Activated T-cell treated with anti-CD3 and anti-CD28 coated beads, Interleukin-2, amount 50 U/mL, for 72 hours (primary cell): ENCODE results near the gene IFRD1. TPM values are rescaled to one million over a fixed set of nuclear protein-coding genes. Genes with fewer than 3 reads are reported as not detected.
"Not testable (repeated sequence)": the region's sequence is repeated elsewhere in the genome, so short reads cannot be mapped to it uniquely, and the experiment has no call there.

Source experiments
- ATAC-seq, 2 donors: fragments of 150-1000 bp; cut with Tn5 transposase; replicated peaks in 1 of 2; 2 replicates each; pipeline ENCODE4 v1.10.0; 2021; ENCODE audit warnings: moderate library complexity in 2 of 2, mild to moderate bottlenecking in 1 of 2
- DNase-seq, 2 donors: peaks; one replicate each; pipeline ENCODE4 v3.0.0; 2021 to 2022; ENCODE audit warnings: mixed read lengths in 1 of 2
- H3K27ac Mint-ChIP-seq: one replicate; pipeline ENCODE4 v1.8.0; 2022; ENCODE audit warnings: mild to moderate bottlenecking, moderate library complexity, mixed read lengths
- H3K27me3 Mint-ChIP-seq: one replicate; pipeline ENCODE4 v1.8.0; 2022; ENCODE audit warnings: low read depth, mixed read lengths
- H3K36me3 Mint-ChIP-seq, 2 donors: one replicate each; pipeline ENCODE4 v1.8.0; 2022; ENCODE audit warnings: mixed read lengths in 2 of 2, mild to moderate bottlenecking in 1 of 2; ENCODE audit not compliant: insufficient read depth in 2 of 2
- H3K4me1 Mint-ChIP-seq: one replicate; pipeline ENCODE4 v1.8.0; 2022; ENCODE audit warnings: low read depth, mixed read lengths
- H3K4me3 Mint-ChIP-seq, 2 donors: one replicate each; pipeline ENCODE4 v1.8.0; 2022; ENCODE audit warnings: mild to moderate bottlenecking in 2 of 2, mixed read lengths in 2 of 2, moderate library complexity in 2 of 2
- H3K9me3 Mint-ChIP-seq, 2 donors: one replicate each; pipeline ENCODE4 v1.8.0; 2022; ENCODE audit warnings: mixed read lengths in 2 of 2
- total RNA-seq, 2 donors: library from RNA; stranded (reverse); gene quantifications; one replicate each; pipeline ENCODE4 v1.2.3, GENCODE V29; 2022

The IFRD1 gene
- total RNA-seq, 2 donors from 2014 or later = 86.4 to 88.3 TPM

GRCh38 chr7:112502700-112503099, 52.4 kb downstream of the IFRD1 start:
- no peak overlapping the region for H3K27ac Mint-ChIP-seq
- no peaks in the 10 kb centered on the region for H3K9me3 Mint-ChIP-seq
- H3K4me1 Mint-ChIP-seq = no peaks in the 10 kb centered on the region
- no peak overlapping the region for H3K4me3 Mint-ChIP-seq
- ATAC-seq (no peak), DNase-seq (no peak)
- no peaks in the 10 kb centered on the region for H3K36me3 Mint-ChIP-seq
- peaks cover 18% of the 10 kb centered on the region for H3K27me3 Mint-ChIP-seq

GRCh38 chr7:112503361-112503972, 53.2 kb downstream of the IFRD1 start:
- ATAC-seq = no peak
- no peaks in the 10 kb centered on the region for H3K9me3 Mint-ChIP-seq
- no peaks in the 10 kb centered on the region for H3K36me3 Mint-ChIP-seq
- no peaks in the 10 kb centered on the region for H3K4me1 Mint-ChIP-seq
- H3K27ac Mint-ChIP-seq = no peak overlapping the region
- no peak overlapping the region for H3K4me3 Mint-ChIP-seq
- no peak for DNase-seq
- peaks cover 20% of the 10 kb centered on the region for H3K27me3 Mint-ChIP-seq

GRCh38 chr7:112504093-112504695, 53.9 kb downstream of the IFRD1 start:
- H3K27ac Mint-ChIP-seq = no peak overlapping the region
- peaks cover 21% of the 10 kb centered on the region for H3K27me3 Mint-ChIP-seq
- no peak overlapping the region for H3K4me3 Mint-ChIP-seq
- no peak for DNase-seq
- H3K36me3 Mint-ChIP-seq = no peaks in the 10 kb centered on the region
- H3K9me3 Mint-ChIP-seq = no peaks in the 10 kb centered on the region
- H3K4me1 Mint-ChIP-seq = no peaks in the 10 kb centered on the region
- ATAC-seq = no peak

DNA sequence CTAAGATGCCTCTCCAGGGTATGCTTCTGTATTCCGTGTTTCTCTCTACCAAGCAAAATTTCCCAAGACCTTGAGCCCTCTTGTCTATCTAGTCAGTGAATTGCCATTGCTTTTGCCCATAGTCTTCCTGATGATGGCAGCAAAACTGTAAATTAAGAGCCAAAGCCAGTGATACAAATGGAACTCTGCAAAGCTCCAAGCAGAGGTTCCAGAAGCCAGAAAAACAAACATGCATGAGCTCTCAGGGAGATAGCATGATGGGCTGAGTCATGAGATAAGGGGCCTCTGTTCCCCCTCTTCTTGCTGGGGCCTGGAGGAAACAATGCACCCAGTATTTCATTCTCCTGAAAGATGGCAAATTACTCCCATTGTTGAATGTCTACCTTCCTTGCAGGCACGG, 55.2 kb downstream of the IFRD1 start:
- Mint-ChIP-seq H3K9me3 (no peaks in the 10 kb centered on the region), H3K4me1 (peaks cover 10% of the 10 kb centered on the region), H3K27ac (no peak overlapping the region), H3K4me3 (no peak overlapping the region), H3K36me3 (no peaks in the 10 kb centered on the region), H3K27me3 (peaks cover 14% of the 10 kb centered on the region)
- no peak for ATAC-seq
- no peak for DNase-seq

- H3K4me3 Mint-ChIP-seq = no peak overlapping the region
- H3K9me3 Mint-ChIP-seq = no peaks in the 10 kb centered on the region
- peaks cover 20% of the 10 kb centered on the region for H3K27me3 Mint-ChIP-seq
- no peaks in the 10 kb centered on the region for H3K36me3 Mint-ChIP-seq
- peaks cover 16% of the 10 kb centered on the region for H3K4me1 Mint-ChIP-seq
- no peak overlapping the region for H3K27ac Mint-ChIP-seq
- no peak for DNase-seq
- no peak for ATAC-seq
Observed at GRCh38 chr7:112508404-112508803, 58.1 kb downstream of the IFRD1 start.

GRCh38 chr7:112509402-112509801, 59.1 kb downstream of the IFRD1 start:
- H3K27me3 Mint-ChIP-seq = peaks cover 19% of the 10 kb centered on the region
- H3K9me3 Mint-ChIP-seq = no peaks in the 10 kb centered on the region
- H3K4me1 Mint-ChIP-seq = peaks cover 16% of the 10 kb centered on the region
- no peak overlapping the region for H3K27ac Mint-ChIP-seq
- H3K36me3 Mint-ChIP-seq = no peaks in the 10 kb centered on the region
- H3K4me3 Mint-ChIP-seq = no peak overlapping the region
- ATAC-seq (no peak), DNase-seq (no peak)

DNA sequence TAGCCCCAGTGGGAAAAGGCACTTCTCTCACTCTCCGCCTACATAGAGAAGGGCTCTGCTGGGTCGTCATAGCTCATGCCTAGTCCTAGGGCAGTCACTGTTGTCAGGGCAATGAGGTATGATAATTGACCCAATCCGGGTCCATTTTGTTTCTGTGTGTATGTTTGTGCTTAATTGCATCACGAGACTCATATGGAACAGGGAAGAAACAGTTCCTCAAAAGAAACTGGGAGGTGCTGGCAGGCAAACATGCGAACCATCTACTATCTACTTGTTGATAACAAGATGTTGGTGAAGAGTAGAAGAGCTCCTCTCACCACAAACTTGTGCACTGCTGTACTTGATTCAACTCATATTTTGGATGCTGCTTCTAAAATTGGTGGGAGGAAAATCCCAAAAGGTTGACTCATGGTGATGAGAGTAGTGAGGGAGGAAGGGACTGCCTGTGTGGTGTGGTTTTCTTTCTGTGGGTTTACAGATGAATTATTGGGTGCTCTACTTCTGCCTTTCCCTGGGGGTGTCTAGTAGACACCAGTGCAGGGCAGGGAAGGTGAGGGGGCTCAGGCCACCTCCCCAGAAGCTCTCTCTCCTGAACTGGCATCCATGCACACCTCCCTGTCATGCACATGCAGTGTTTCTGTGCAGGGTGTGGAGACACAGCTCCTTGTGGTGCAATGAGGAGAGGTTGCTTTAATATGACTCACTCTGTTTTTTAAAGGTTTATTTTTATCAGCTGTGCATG, 59.9 kb downstream of the IFRD1 start:
- peak; percentile 86 for ATAC-seq
- H3K27me3 Mint-ChIP-seq = peaks cover 14% of the 10 kb centered on the region
- DNase-seq = peak; percentile 26 to 45
- H3K4me1 Mint-ChIP-seq = peaks cover 16% of the 10 kb centered on the region
- H3K27ac Mint-ChIP-seq = no peak overlapping the region
- H3K36me3 Mint-ChIP-seq = no peaks in the 10 kb centered on the region
- peak overlapping the region; percentile 34 to 66 for H3K4me3 Mint-ChIP-seq
- no peaks in the 10 kb centered on the region for H3K9me3 Mint-ChIP-seq

GRCh38 chr7:112510743-112511110, 60.5 kb downstream of the IFRD1 start:
- Mint-ChIP-seq H3K4me3 (peak overlapping the region; percentile 34 to 66), H3K27ac (no peak overlapping the region), H3K9me3 (no peaks in the 10 kb centered on the region), H3K4me1 (peaks cover 16% of the 10 kb centered on the region), H3K36me3 (no peaks in the 10 kb centered on the region), H3K27me3 (peaks cover 14% of the 10 kb centered on the region)
- ATAC-seq (no peak), DNase-seq (no peak)

GRCh38 chr7:112511451-112512202, 61.4 kb downstream of the IFRD1 start:
- no peak for DNase-seq
- peaks cover 16% of the 10 kb centered on the region for H3K4me1 Mint-ChIP-seq
- no peaks in the 10 kb centered on the region for H3K9me3 Mint-ChIP-seq
- ATAC-seq = no peak
- no peak overlapping the region for H3K4me3 Mint-ChIP-seq
- H3K27ac Mint-ChIP-seq = no peak overlapping the region
- H3K36me3 Mint-ChIP-seq = no peaks in the 10 kb centered on the region
- peaks cover 17% of the 10 kb centered on the region for H3K27me3 Mint-ChIP-seq

DNA sequence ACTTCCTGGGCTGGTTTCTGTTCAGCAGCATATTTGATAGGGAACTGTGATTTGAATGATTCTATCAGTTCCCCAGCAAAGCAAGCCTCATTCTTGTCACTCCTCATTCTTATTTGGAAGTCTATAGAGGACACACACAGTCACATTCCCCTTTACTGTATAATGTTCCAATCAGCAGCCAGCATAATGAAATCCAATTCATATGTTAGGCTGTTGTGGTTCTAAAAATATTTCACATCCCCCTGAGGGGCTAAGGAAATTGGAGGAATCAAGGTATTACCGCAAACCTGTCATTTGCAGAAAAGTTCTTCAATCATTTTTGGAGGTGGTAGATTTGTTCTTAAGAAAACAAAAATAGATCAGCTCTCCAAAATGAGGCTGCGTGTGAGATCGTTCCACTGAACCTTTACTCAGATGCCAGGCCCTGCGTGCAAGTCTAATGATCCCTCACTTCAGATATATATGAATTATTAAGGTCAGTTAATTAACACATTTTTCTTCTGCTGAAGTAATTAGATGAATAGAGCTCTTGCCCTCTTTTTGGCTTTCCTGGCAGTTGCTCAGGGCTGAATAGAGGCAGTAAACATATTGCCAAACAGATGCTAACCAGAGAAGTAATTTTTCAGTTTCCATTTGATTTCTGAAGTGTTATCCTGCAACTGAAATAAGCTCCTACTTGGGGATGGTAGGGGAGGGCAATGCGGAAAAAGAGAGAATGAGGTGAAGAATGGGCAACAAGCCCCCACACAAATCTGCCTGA, 62.4 kb downstream of the IFRD1 start:
- Mint-ChIP-seq H3K36me3 (no peaks in the 10 kb centered on the region), H3K4me3 (no peak overlapping the region), H3K27me3 (peaks cover 27% of the 10 kb centered on the region), H3K9me3 (no peaks in the 10 kb centered on the region), H3K27ac (no peak overlapping the region), H3K4me1 (peaks cover 16% of the 10 kb centered on the region)
- no peak for ATAC-seq
- no peak for DNase-seq

GRCh38 chr7:112515989-112516388, 65.7 kb downstream of the IFRD1 start:
- H3K4me3 Mint-ChIP-seq = no peak overlapping the region
- H3K36me3 Mint-ChIP-seq = no peaks in the 10 kb centered on the region

GRCh38 chr7:112516418-112516817, 66.2 kb downstream of the IFRD1 start:
- peaks cover 38% of the 10 kb centered on the region for H3K27me3 Mint-ChIP-seq
- ATAC-seq, H3K27ac Mint-ChIP-seq, H3K4me1 Mint-ChIP-seq, H3K9me3 Mint-ChIP-seq, H3K4me3 Mint-ChIP-seq, DNase-seq, H3K36me3 Mint-ChIP-seq: not testable (repeated sequence)

More at GRCh38 chr7:112515989-112516388, 65.7 kb downstream of the IFRD1 start:
- Mint-ChIP-seq H3K9me3 (no peaks in the 10 kb centered on the region), H3K27ac (no peak overlapping the region), H3K4me1 (peaks cover 2% of the 10 kb centered on the region), H3K27me3 (peaks cover 37% of the 10 kb centered on the region)
- no peak for DNase-seq
- no peak for ATAC-seq
